Measurements from ENCODE around the gene PMS2.
"Not testable (repeated sequence)": the region's sequence is repeated elsewhere in the genome, so short reads cannot be mapped to it uniquely, and the experiment has no call there.

DNA sequence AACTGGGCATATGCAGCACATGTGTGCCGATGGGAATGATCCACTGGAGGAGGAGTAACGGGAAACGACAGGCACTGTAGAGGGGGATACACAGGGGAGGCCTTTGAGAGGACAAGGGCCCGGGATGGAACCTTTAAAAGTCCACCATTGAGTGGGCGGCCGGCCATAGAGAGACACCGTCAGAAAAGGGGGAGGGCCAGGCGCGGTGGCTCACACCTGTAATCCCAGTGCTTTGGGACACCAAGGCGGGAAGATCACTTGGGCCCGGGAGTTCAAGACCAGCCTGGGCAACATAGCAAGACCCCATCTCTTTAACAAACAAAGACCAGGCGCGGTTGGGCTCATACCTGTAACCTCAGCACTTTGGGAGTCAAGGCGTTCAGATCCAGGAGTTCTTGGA lies 77.6 kb downstream of the PMS2 start:
- not testable (repeated sequence) for TF ChIP-seq POLR2A, POLR2AphosphoS5, EP300 (IDR thresholded peaks at IDR 0.05)
- TF ChIP-seq, protein P1, sequence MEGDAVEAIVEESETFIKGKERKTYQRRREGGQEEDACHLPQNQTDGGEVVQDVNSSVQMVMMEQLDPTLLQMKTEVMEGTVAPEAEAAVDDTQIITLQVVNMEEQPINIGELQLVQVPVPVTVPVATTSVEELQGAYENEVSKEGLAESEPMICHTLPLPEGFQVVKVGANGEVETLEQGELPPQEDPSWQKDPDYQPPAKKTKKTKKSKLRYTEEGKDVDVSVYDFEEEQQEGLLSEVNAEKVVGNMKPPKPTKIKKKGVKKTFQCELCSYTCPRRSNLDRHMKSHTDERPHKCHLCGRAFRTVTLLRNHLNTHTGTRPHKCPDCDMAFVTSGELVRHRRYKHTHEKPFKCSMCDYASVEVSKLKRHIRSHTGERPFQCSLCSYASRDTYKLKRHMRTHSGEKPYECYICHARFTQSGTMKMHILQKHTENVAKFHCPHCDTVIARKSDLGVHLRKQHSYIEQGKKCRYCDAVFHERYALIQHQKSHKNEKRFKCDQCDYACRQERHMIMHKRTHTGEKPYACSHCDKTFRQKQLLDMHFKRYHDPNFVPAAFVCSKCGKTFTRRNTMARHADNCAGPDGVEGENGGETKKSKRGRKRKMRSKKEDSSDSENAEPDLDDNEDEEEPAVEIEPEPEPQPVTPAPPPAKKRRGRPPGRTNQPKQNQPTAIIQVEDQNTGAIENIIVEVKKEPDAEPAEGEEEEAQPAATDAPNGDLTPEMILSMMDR (IDR thresholded peaks at IDR 0.05): not testable (repeated sequence)

All from suprapubic skin (tissue), 4 donors.